ENCODE measurements around the gene RNF222. TPM values are rescaled to one million over a fixed set of nuclear protein-coding genes. Genes with fewer than 3 reads are reported as not detected.

RNF222 gene
- polyA plus RNA-seq, 1 donor from 2014 or later, result not detected

GRCh38 chr17:8362651-8363332 lies 34.8 kb downstream of the RNF222 start:
- Histone ChIP-seq H2AFZ (ENCODE audit: low read depth, low read length) (no peak overlapping the region), H3K4me3 (ENCODE audit: low read length) (no peak overlapping the region), H3K36me3 (ENCODE audit: insufficient read depth, low read length) (no peaks in the 10 kb centered on the region), H4K20me1 (ENCODE audit: insufficient read depth) (no peaks in the 10 kb centered on the region), H3K9me2 (ENCODE audit: insufficient read depth, low read length) (no peaks in the 10 kb centered on the region), H3K4me2 (ENCODE audit: low read length) (no peak overlapping the region), H3K27me3 (ENCODE audit: insufficient read depth, low read depth, low read length) (no peaks in the 10 kb centered on the region), H3K9me3 (ENCODE audit: low read length) (no peaks in the 10 kb centered on the region), H3K79me2 (replicated peaks; ENCODE audit: insufficient read depth, low read length) (no peaks in the 10 kb centered on the region), H3F3A (ENCODE audit: insufficient read depth, low read length, poor library complexity, severe bottlenecking) (no peaks in the 10 kb centered on the region), H3K27ac (ENCODE audit: low read length) (no peak overlapping the region), H3K9ac (ENCODE audit: low read length) (no peak overlapping the region)
- TF ChIP-seq EZH2 (IDR thresholded peaks at IDR 0.05; ENCODE audit: borderline replicate concordance, insufficient read depth, low read length, poor library complexity, severe bottlenecking) (no peak), SMC3 (conservative IDR thresholded peaks at IDR 0.05; ENCODE audit: poor library complexity) (no peak), TAF1 (IDR thresholded peaks at IDR 0.05; ENCODE audit: low read depth) (no peak), CTCF (IDR thresholded peaks at IDR 0.05; ENCODE audit: poor library complexity, severe bottlenecking) (no peak), REST (IDR thresholded peaks at IDR 0.05; ENCODE audit: borderline replicate concordance) (no peak), MXI1 (conservative IDR thresholded peaks at IDR 0.05; ENCODE audit: poor library complexity, severe bottlenecking) (no peak), EP300 (conservative IDR thresholded peaks at IDR 0.05; ENCODE audit: poor library complexity, severe bottlenecking) (no peak), RAD21 (conservative IDR thresholded peaks at IDR 0.05) (no peak), POLR2AphosphoS5 (IDR thresholded peaks at IDR 0.05) (no peak)

GRCh38 chr17:8360751-8361150 lies 36.9 kb downstream of the RNF222 start:
- Histone ChIP-seq H3K36me3 (ENCODE audit: insufficient read depth, low read length) (no peaks in the 10 kb centered on the region), H3F3A (ENCODE audit: insufficient read depth, low read length, poor library complexity, severe bottlenecking) (no peaks in the 10 kb centered on the region), H3K9me3 (ENCODE audit: low read length) (no peaks in the 10 kb centered on the region), H3K4me2 (ENCODE audit: low read length) (no peak overlapping the region), H3K9ac (ENCODE audit: low read length) (no peak overlapping the region), H3K27ac (ENCODE audit: low read length) (no peak overlapping the region), H4K20me1 (ENCODE audit: insufficient read depth) (no peaks in the 10 kb centered on the region), H3K79me2 (replicated peaks; ENCODE audit: insufficient read depth, low read length) (no peaks in the 10 kb centered on the region), H2AFZ (ENCODE audit: low read depth, low read length) (no peak overlapping the region), H3K4me3 (ENCODE audit: low read length) (no peak overlapping the region), H3K27me3 (ENCODE audit: insufficient read depth, low read depth, low read length) (no peaks in the 10 kb centered on the region), H3K9me2 (ENCODE audit: insufficient read depth, low read length) (no peaks in the 10 kb centered on the region)
- TF ChIP-seq CTCF (IDR thresholded peaks at IDR 0.05; ENCODE audit: poor library complexity, severe bottlenecking) (no peak), EZH2 (IDR thresholded peaks at IDR 0.05; ENCODE audit: borderline replicate concordance, insufficient read depth, low read length, poor library complexity, severe bottlenecking) (no peak), RAD21 (conservative IDR thresholded peaks at IDR 0.05) (no peak), POLR2AphosphoS5 (IDR thresholded peaks at IDR 0.05) (no peak), REST (IDR thresholded peaks at IDR 0.05; ENCODE audit: borderline replicate concordance) (no peak), TAF1 (IDR thresholded peaks at IDR 0.05; ENCODE audit: low read depth) (no peak), EP300 (conservative IDR thresholded peaks at IDR 0.05; ENCODE audit: poor library complexity, severe bottlenecking) (no peak), SMC3 (conservative IDR thresholded peaks at IDR 0.05; ENCODE audit: poor library complexity) (no peak), MXI1 (conservative IDR thresholded peaks at IDR 0.05; ENCODE audit: poor library complexity, severe bottlenecking) (no peak)

All from neural cell (in vitro differentiated cells).